GM12872 (cell line): ENCODE results near the gene ITGA5.

Source experiments
- CTCF ChIP-seq: IDR thresholded peaks from 3 replicates; pipeline ENCODE4 v1.5.1; 2011; ENCODE audit warnings: low read depth, mild to moderate bottlenecking, low read length, moderate library complexity; ENCODE audit not compliant: insufficient read depth

ITGA5 gene

GRCh38 chr12:54419088-54419887 lies at the start of gene ITGA5:
Gene ITGA5 (minus strand): TSS chr12:54419266. CDS start chr12:54419198, 68 bp downstream.
- no peak for TF ChIP-seq CTCF

- TF ChIP-seq CTCF = no peak
Measured at GRCh38 chr12:54465857-54466523, 46.9 kb upstream of the ITGA5 start.

GRCh38 chr12:54463484-54463883 lies 44.4 kb upstream of the ITGA5 start:
- no peak for TF ChIP-seq CTCF

- TF ChIP-seq CTCF = no peak
Measured at GRCh38 chr12:54463034-54463433, 44.0 kb upstream of the ITGA5 start.

- no peak for TF ChIP-seq CTCF
Measured at GRCh38 chr12:54460317-54460923, 41.4 kb upstream of the ITGA5 start.

- TF ChIP-seq CTCF = no peak
Measured at GRCh38 chr12:54459355-54459754, 40.3 kb upstream of the ITGA5 start.

- TF ChIP-seq CTCF = no peak
Measured at GRCh38 chr12:54455760-54456469, 36.8 kb upstream of the ITGA5 start.
